ENCODE data around the gene TBC1D13.
A peak's percentile ranks its signal among the peaks of the same experiment; 100 is the strongest.
"Not testable (repeated sequence)": the region's sequence is repeated elsewhere in the genome, so short reads cannot be mapped to it uniquely, and the experiment has no call there.

The TBC1D13 gene, protein sequence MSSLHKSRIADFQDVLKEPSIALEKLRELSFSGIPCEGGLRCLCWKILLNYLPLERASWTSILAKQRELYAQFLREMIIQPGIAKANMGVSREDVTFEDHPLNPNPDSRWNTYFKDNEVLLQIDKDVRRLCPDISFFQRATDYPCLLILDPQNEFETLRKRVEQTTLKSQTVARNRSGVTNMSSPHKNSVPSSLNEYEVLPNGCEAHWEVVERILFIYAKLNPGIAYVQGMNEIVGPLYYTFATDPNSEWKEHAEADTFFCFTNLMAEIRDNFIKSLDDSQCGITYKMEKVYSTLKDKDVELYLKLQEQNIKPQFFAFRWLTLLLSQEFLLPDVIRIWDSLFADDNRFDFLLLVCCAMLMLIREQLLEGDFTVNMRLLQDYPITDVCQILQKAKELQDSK

DNA sequence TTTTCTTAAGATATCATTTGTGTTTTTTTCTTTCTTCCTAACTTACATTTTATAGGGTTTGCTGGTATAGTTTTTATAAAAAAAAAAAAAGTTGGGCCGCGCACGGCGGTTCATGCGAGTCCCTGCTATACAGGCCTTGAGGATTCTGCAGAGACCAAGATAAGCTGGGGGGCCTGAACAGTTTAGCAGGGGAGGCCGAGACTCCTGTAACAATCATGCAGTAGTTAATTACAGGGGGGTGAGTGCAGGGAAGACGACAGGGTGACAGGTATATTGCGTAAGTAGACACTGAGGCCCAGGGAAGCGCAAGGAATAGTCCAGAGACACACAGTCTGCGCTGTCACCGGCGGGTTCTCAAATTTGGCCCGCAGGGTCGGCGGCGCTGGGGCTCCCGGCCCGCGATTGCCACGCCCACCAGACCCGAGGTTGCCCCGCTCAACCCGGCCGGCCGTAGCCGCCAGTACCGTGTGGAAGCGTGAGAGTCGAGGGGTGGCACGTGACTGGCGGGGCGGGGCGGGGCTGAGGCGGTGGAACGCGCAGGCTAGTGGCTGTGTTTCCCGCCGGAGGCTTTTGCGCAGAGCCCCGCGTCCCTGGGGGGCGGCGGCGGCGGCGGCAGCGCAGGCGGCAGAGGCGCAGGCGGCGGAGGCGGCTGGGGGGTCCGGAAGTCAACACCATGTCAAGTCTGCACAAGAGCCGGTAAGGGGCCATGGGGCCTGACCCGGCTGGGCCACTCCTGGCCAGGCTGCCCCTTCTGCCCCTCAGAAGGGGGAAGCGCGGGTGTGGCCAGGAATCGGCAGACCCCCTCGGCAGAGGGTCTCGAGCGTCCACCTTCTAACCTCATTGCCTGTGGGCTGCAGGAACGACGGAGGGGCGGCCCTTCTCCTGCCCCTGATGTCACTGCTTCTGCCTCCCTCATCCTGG lies at the start of gene TBC1D13:
TBC1D13 (plus strand) TSS at position 573 of the 921 bp plus-strand sequence; CDS start at position 674, 101 bp downstream.
- DNase-seq: peak; percentile 90

DNA sequence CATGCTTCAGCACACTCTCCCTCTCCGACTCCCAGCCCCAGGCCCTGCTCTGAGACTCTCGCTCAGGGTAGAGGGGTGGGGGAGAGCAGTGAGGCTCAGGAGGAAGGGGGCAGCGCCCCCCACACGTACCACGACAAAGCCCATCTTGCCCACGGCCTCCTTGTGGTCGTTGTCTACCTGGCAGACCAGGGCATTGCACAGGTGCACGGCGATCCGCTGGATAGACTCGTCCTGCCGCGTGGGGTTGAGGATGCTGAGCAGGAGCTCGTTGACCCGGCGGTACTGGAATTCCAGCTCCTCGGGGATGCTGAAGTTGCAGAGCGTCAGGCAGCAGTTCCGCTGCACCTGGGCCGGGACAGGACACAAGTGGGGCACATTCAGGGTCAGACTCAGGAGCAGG lies 44.7 kb upstream of the TBC1D13 start:
- DNase-seq: no peak

DNA sequence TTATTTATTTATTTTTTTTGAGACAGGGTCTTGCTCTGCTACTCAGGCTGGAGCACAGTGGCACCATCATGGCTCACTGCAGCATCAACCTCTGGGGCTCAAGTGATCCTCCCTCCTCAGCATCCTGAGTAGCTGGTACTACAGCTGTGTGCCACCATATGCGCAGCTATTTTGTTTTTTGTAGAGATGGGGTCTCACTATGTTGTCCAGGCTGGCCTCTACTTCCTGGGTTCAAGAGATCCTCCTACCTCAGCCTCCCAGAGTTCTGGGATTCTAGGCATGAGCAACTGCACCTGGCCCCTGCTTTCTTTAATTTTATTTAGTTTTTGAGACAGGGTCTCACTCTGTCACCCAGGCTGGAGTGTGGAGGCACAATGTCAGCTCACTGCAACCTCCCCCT lies 43.6 kb upstream of the TBC1D13 start:
- DNase-seq: no peak

DNA sequence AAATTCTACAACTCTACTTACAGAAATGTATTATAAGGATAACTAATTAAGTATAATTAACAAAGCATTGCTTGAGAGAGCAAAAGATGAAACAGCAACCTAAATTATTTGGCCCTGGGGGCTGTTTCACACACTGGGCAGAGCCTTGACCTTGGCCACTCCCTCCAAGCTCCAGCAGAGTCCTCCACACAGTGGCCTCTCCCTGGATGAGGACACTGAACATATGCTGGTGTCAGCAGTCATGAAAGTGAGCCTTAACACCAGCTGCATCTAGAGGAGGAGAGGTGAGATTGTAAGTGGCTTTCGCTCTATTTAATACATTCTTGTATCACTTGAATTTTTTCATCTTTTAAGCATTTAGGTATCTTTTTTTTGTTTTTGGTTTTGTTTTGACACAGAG lies 39.8 kb upstream of the TBC1D13 start:
- DNase-seq: no peak

DNA sequence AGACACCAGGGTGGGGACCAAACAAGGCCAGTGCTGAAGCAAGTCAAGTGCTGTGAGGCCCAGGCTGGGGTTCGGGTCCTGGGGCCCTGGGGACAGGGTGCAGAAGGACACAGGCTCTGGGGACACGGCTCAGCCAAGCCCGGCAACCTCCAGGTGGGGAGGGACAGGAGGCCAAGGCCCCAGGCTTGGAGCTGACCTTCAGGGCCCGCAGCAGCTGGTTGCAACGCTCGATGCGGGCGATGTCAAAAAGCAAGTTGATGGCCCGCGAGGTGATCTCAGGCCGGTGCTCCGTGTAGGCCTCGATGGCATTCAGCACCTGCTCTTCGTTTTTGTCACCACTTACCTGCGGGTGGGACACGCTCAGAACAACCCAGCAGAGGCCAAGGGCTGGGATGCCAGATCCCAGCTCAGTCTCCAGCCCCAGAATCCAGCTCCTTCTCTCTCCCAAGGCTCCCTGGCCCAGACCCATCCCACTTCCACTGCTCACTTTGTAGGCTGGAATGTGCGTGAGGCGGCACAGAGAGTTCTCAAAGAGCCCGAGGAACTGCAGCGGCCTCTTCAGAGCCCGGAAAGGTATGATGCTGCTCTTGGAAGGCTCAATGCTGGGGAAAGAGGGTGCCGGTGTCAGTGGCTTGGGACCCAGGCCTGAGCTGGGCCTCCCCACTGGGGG lies 36.0 kb upstream of the TBC1D13 start:
- DNase-seq: no peak

GRCh38 chr9:128753627-128754026 lies 33.4 kb upstream of the TBC1D13 start:
- no peak for DNase-seq

- DNase-seq: no peak
These were observed 29.5 kb upstream of the TBC1D13 start for GRCh38 chr9:128757602-128758001.

DNA sequence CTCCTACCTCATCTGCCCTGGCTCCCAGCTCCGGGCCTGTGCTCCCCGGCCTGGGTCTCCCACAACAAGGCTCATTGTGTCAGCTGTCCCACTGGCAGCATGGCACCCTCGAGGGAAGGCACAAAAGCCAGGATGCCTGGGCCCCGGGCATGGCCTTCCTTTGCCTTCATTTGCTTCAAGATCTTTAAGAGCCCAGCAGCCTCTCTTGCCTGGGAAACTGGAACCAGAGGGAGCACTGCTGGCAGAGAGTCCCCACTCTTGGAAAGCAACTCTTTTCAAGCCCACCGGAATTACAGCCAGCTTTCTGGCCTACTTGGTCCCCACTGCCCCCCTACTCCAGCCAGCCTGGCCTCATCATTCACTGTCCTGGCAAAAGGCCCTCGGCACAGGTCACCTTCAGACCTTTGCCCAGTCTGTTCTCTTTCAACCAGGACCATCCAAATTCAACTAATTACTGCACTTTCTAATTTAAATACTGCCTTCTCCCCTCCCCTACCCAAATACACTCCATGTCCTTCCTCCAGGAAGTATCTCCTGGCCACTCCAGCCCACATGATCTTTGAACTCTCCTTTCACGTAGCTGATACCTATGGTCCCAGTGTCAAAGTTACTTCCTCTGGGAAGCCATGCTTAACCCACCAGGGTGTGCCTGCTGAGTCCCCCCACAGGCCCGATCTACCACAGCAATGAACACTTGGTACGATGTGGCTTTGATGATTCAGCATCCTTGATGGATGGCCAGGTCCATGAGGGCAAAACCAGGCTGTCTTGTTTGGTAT lies 24.2 kb upstream of the TBC1D13 start:
- DNase-seq: no peak

DNA sequence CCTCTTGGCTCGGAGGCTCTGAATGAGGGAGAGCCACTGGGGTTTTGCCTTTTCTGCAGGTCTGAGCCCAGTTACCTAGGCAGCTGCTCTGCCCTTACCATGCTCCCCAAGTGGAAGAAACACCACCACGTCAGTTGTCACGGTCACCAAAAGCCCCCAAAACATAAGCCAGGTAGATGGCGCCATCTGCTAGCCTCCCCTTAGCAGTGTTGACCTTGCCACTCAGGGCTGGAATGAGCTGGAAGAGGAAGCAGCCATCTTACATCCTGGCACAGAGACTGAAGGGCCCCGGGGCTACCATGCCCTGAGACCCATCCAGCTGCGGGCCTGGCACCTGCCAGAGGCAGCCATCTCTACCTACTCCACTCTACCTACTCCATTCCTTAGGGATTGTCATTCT lies 22.7 kb upstream of the TBC1D13 start:
- no peak for DNase-seq

GRCh38 chr9:128765499-128765898 lies 21.6 kb upstream of the TBC1D13 start:
- DNase-seq: no peak

DNA sequence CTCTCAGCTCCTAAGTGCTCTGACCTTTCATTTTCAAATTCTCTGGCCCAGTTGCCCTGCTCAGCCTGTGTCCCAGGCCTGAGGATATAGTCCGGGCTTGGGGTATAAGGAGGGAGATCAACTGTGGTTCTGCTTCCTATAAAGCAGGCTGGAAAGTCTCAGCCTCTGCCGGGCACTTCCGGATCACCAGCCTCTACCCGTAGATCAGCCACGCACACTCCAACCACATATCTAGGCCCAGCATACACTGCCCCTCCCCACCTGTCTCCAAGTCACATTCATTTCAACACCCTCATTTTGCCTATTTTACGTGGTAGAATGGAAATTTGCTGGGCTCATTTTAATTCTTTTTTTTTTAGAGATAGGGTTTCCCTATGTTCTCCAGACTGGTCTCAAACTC lies 18.4 kb upstream of the TBC1D13 start:
- DNase-seq: no peak

DNA sequence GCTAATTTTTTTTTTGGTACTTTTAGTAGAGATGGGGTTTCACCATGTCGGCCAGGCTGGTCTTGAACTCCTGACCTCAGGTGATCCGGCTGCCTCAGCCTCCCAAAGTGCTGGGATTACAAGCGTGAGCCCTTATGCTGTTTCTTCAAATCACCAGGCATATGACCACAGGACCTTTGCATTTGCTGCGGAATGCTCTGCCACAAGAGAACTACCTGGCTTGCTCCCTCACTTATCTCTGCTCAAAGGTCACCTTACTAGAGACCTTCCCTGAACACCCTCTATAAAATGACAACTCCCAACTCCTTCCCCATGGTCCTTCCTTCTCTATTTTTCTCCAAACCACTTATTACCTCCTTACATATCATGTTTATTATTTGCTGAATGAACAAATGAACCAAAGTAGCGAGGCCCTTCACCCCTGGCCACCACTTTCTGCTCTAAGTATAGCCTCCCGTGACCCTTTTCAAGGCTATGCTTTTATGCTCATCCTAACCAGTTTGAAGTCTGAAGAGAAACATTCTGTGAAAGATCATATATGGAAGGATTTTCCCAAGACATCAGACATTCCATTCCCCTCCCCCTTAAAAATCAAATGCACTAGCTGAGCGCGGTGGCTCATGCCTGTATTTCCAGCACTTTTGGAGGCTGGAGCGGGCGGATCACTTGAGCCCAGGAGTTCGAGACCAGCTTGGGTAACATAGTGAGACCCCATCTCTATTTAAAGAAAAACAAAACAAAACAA lies 16.6 kb upstream of the TBC1D13 start:
- DNase-seq: no peak

- DNase-seq: no peak
These were observed 15.8 kb upstream of the TBC1D13 start for GRCh38 chr9:128771094-128771721.

- peak; percentile 97 for DNase-seq
These were observed 15.1 kb upstream of the TBC1D13 start, which contains the start of gene ZER1 for GRCh38 chr9:128771745-128772519. Gene ZER1, minus strand, starts transcription at chr9:128771927. Its CDS starts 16,362 bp downstream, at chr9:128755565.

DNA sequence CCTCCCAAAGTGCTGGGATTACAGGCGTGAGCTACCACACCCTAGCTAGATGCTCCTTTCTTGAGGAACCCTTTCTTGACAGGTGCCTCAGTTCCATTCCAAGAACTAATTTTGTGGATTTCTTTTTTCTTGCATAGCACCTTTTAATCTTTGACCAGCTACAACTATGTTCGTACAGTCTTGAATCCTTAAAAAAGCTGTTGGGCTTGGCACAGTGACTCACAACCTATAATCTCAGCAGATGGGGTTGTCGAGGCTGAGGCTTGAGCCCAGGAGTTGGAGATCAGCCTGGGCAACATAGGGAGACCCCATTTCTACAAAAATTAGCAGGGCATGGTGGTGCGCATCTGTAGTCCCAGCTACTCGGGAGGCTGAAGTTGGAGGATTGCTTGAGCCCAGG lies 14.0 kb upstream of the TBC1D13 start:
- no peak for DNase-seq

DNA sequence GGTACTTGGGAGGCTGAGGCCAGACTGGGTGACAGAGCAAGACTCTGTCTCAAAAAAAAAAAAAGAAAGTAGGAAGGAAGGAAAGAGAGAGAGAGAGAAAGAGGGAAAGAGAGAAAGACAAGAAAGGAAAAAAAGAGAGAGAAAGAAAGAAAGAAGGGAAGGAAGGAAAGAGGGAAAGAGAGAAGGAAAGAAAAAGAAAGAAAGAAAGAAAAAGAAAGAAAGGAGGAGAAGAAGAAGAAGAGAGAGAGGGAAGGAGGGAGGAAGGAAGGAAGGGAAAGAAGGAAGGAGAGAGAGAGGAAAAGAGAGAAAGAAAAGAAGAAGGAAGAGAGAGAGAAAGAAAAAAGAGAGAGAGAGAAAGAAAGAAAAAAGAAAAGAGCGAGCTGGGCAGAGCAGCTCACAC lies 12.2 kb upstream of the TBC1D13 start:
- DNase-seq: no peak

DNA sequence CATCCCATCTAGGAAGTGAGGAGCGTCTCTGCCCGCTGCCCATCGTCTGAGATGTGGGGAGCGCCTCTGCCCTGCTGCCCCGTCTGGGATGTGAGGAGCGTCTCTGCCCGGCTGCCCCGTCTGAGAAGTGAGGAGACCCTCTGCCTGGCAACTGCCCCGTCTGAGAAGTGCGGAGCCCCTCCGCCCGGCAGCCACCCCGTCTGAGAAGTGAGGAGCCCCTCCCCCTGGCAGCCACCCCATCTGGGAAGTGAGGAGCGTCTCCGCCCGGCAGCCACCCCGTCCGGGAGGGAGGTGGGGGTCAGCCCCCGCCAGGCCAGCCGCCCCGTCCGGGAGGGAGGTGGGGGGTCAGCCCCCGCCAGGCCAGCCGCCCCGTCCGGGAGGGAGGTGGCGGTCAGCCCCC lies 7.0 kb upstream of the TBC1D13 start:
- not testable (repeated sequence) for DNase-seq

- peak; percentile 71 for DNase-seq
These were observed 5.6 kb upstream of the TBC1D13 start for GRCh38 chr9:128781187-128782070.

DNA sequence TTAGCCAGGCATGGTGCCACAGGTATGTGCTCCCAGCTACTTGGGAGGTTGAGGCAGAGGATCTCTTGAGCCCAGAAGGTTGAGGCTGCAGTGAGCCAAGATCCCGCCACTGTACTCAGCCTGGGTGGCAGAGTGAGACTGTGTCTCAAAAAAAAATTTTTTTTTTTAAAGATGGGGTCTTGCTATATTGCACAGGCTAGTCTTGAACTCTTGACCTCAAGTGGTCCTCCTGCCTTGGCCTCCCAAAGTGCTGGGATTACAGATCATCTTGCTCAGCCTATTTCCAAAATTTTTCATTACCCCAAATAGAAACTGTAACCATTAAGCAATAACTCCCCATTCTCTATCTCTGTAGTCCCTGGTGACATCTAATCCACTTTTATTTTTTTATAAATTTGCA lies 4.4 kb upstream of the TBC1D13 start:
- DNase-seq: no peak
